ENCODE measurements around the gene PCDHB12.
"Not testable (repeated sequence)": the region's sequence is repeated elsewhere in the genome, so short reads cannot be mapped to it uniquely, and the experiment has no call there.

PCDHB12 gene

GRCh38 chr5:141199359-141200235 lies 8.9 kb upstream of the PCDHB12 start, which contains the start of gene PCDHB11:
PCDHB11 (plus strand) TSS chr5:141199627; CDS start chr5:141199775, 148 bp downstream.
- Histone ChIP-seq H2BK15ac (ENCODE audit: low read length) (no peak within 1 kb of the TSS), H3K9ac (ENCODE audit: low read depth, low read length, poor library complexity) (no peak within 1 kb of the TSS), H3K14ac (ENCODE audit: low read length) (no peak within 1 kb of the TSS), H3K27ac (replicated peaks; ENCODE audit: low read length) (no peak within 1 kb of the TSS), H3K23ac (ENCODE audit: low read depth, low read length, poor library complexity) (no peak within 1 kb of the TSS), H4K91ac (ENCODE audit: low read depth, low read length, poor library complexity) (no peak within 1 kb of the TSS), H3K27me3 (ENCODE audit: control insufficient read depth in 3 of 3, insufficient read depth in 3 of 3, low read depth in 1 of 3, low read length in 3 of 3) (peaks cover 0 to 2% (median 0%) of the 10 kb centered on the region in 3 experiments), H3K4me3 (ENCODE audit: low read length in 2 of 2) (peak within 1 kb of the TSS in 1 of 2 donors; percentile 34), H2BK12ac (ENCODE audit: low read length) (no peak within 1 kb of the TSS), H3K4me1 (ENCODE audit: control insufficient read depth in 2 of 2, insufficient read depth in 1 of 2, low read depth in 1 of 2, low read length in 2 of 2) (no peaks in the 10 kb centered on the region), H3K79me1 (ENCODE audit: low read depth, low read length) (no peaks in the 10 kb centered on the region), H3K36me3 (replicated peaks in 1 of 2; ENCODE audit: control insufficient read depth in 2 of 2, insufficient read depth in 2 of 2, low read length in 2 of 2) (no peaks in the 10 kb centered on the region), H2AK5ac (ENCODE audit: low read depth, low read length) (no peak within 1 kb of the TSS), H3K4ac (ENCODE audit: low read length) (no peak within 1 kb of the TSS), H3K9me3 (replicated peaks in 1 of 2; ENCODE audit: control insufficient read depth in 2 of 2, insufficient read depth in 1 of 2, low read depth in 1 of 2, low read length in 2 of 2) (peaks cover 7 to 35% of the 10 kb centered on the region in 2 donors), H2AFZ (ENCODE audit: low read length) (peak within 1 kb of the TSS; percentile 75), H2BK120ac (ENCODE audit: low read depth, low read length) (no peak within 1 kb of the TSS), H4K8ac (ENCODE audit: low read depth, low read length) (no peak within 1 kb of the TSS), H2BK5ac (ENCODE audit: low read length) (no peak within 1 kb of the TSS), H3K4me2 (ENCODE audit: insufficient read depth, low read length, poor library complexity, severe bottlenecking) (no peak within 1 kb of the TSS), H3K18ac (ENCODE audit: low read length) (no peak within 1 kb of the TSS)
- no CpG with 5 or more reads among the region's 21 CpGs for WGBS, 2 donors (ENCODE audit: extremely low coverage in 2 of 2, insufficient read length in 2 of 2, insufficient replicate concordance in 1 of 2)
- DNase-seq (ENCODE audit: low spot score): no peak

- H2BK120ac ChIP-seq (ENCODE audit: low read depth, low read length); H3K27me3 ChIP-seq (ENCODE audit: control insufficient read depth in 3 of 3, insufficient read depth in 3 of 3, low read depth in 1 of 3, low read length in 3 of 3); H2AFZ ChIP-seq (ENCODE audit: low read length); DNase-seq (ENCODE audit: low spot score); H3K18ac ChIP-seq (ENCODE audit: low read length); H4K8ac ChIP-seq (ENCODE audit: low read depth, low read length); H3K27ac ChIP-seq (replicated peaks; ENCODE audit: low read length); H3K36me3 ChIP-seq (replicated peaks in 1 of 2; ENCODE audit: control insufficient read depth in 2 of 2, insufficient read depth in 2 of 2, low read length in 2 of 2); H3K4ac ChIP-seq (ENCODE audit: low read length); H3K79me1 ChIP-seq (ENCODE audit: low read depth, low read length); H3K4me2 ChIP-seq (ENCODE audit: insufficient read depth, low read length, poor library complexity, severe bottlenecking); H2BK5ac ChIP-seq (ENCODE audit: low read length); H2BK12ac ChIP-seq (ENCODE audit: low read length); H3K14ac ChIP-seq (ENCODE audit: low read length); H3K23ac ChIP-seq (ENCODE audit: low read depth, low read length, poor library complexity); H2AK5ac ChIP-seq (ENCODE audit: low read depth, low read length); H3K4me3 ChIP-seq (ENCODE audit: low read length in 2 of 2); H3K4me1 ChIP-seq (ENCODE audit: control insufficient read depth in 2 of 2, insufficient read depth in 1 of 2, low read depth in 1 of 2, low read length in 2 of 2); H3K9ac ChIP-seq (ENCODE audit: low read depth, low read length, poor library complexity); H4K91ac ChIP-seq (ENCODE audit: low read depth, low read length, poor library complexity); H2BK15ac ChIP-seq (ENCODE audit: low read length): not testable (repeated sequence)
- H3K9me3 ChIP-seq (replicated peaks in 1 of 2; ENCODE audit: control insufficient read depth in 2 of 2, insufficient read depth in 1 of 2, low read depth in 1 of 2, low read length in 2 of 2): peaks cover 7 to 33% of the 10 kb centered on the region in 2 donors
- WGBS, 2 donors (ENCODE audit: extremely low coverage in 2 of 2, insufficient read length in 2 of 2, insufficient replicate concordance in 1 of 2): no CpG with 5 or more reads among the region's 38 CpGs
These were observed 7.4 kb upstream of the PCDHB12 start for GRCh38 chr5:141201126-141201525.

DNA sequence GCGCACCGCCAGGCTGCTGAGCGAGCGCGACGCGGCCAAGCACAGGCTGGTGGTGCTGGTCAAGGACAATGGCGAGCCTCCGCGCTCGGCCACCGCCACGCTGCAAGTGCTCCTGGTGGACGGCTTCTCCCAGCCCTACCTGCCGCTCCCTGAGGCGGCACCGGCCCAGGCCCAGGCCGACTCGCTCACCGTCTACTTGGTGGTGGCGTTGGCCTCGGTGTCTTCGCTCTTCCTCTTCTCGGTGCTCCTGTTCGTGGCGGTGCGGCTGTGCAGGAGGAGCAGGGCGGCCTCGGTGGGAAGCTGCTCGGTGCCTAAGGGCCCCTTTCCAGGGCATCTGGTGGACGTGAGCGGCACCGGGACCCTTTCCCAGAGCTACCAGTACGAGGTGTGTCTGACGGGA lies 6.9 kb upstream of the PCDHB12 start:
- not testable (repeated sequence) for H3K23ac ChIP-seq (ENCODE audit: low read depth, low read length, poor library complexity); DNase-seq (ENCODE audit: low spot score)
- peaks cover 7 to 31% of the 10 kb centered on the region in 2 donors for H3K9me3 ChIP-seq (replicated peaks in 1 of 2; ENCODE audit: control insufficient read depth in 2 of 2, insufficient read depth in 1 of 2, low read depth in 1 of 2, low read length in 2 of 2)

GRCh38 chr5:141210281-141210680 lies 1.8 kb downstream of the PCDHB12 start:
- not testable (repeated sequence) for H3K27ac ChIP-seq (replicated peaks; ENCODE audit: low read length); DNase-seq (ENCODE audit: low spot score); H3K27me3 ChIP-seq (ENCODE audit: control insufficient read depth in 3 of 3, insufficient read depth in 3 of 3, low read depth in 1 of 3, low read length in 3 of 3); H3K36me3 ChIP-seq (replicated peaks in 1 of 2; ENCODE audit: control insufficient read depth in 2 of 2, insufficient read depth in 2 of 2, low read length in 2 of 2); H2BK120ac ChIP-seq (ENCODE audit: low read depth, low read length); H2AK5ac ChIP-seq (ENCODE audit: low read depth, low read length); H4K91ac ChIP-seq (ENCODE audit: low read depth, low read length, poor library complexity); H3K9ac ChIP-seq (ENCODE audit: low read depth, low read length, poor library complexity); H4K8ac ChIP-seq (ENCODE audit: low read depth, low read length); H3K14ac ChIP-seq (ENCODE audit: low read length); H2BK5ac ChIP-seq (ENCODE audit: low read length); H3K4me1 ChIP-seq (ENCODE audit: control insufficient read depth in 2 of 2, insufficient read depth in 1 of 2, low read depth in 1 of 2, low read length in 2 of 2); H3K4ac ChIP-seq (ENCODE audit: low read length); H3K79me1 ChIP-seq (ENCODE audit: low read depth, low read length); H2AFZ ChIP-seq (ENCODE audit: low read length); H3K4me2 ChIP-seq (ENCODE audit: insufficient read depth, low read length, poor library complexity, severe bottlenecking); H3K23ac ChIP-seq (ENCODE audit: low read depth, low read length, poor library complexity); H2BK12ac ChIP-seq (ENCODE audit: low read length); H2BK15ac ChIP-seq (ENCODE audit: low read length); H3K4me3 ChIP-seq (ENCODE audit: low read length in 2 of 2); H3K18ac ChIP-seq (ENCODE audit: low read length)
- no CpG with 5 or more reads among the region's 39 CpGs for WGBS, 2 donors (ENCODE audit: extremely low coverage in 2 of 2, insufficient read length in 2 of 2, insufficient replicate concordance in 1 of 2)
- peaks cover 0 to 22% of the 10 kb centered on the region in 2 donors for H3K9me3 ChIP-seq (replicated peaks in 1 of 2; ENCODE audit: control insufficient read depth in 2 of 2, insufficient read depth in 1 of 2, low read depth in 1 of 2, low read length in 2 of 2)

More for the DNA sequence above, 6.9 kb upstream of the PCDHB12 start:
- H4K91ac ChIP-seq (ENCODE audit: low read depth, low read length, poor library complexity); H2BK15ac ChIP-seq (ENCODE audit: low read length); H2BK12ac ChIP-seq (ENCODE audit: low read length); H3K4me3 ChIP-seq (ENCODE audit: low read length in 2 of 2); H3K18ac ChIP-seq (ENCODE audit: low read length); H3K79me1 ChIP-seq (ENCODE audit: low read depth, low read length); H3K4me2 ChIP-seq (ENCODE audit: insufficient read depth, low read length, poor library complexity, severe bottlenecking); H2BK5ac ChIP-seq (ENCODE audit: low read length); H2AK5ac ChIP-seq (ENCODE audit: low read depth, low read length); H3K4me1 ChIP-seq (ENCODE audit: control insufficient read depth in 2 of 2, insufficient read depth in 1 of 2, low read depth in 1 of 2, low read length in 2 of 2); H3K4ac ChIP-seq (ENCODE audit: low read length); H2AFZ ChIP-seq (ENCODE audit: low read length); H4K8ac ChIP-seq (ENCODE audit: low read depth, low read length); H3K14ac ChIP-seq (ENCODE audit: low read length); H3K27me3 ChIP-seq (ENCODE audit: control insufficient read depth in 3 of 3, insufficient read depth in 3 of 3, low read depth in 1 of 3, low read length in 3 of 3); H2BK120ac ChIP-seq (ENCODE audit: low read depth, low read length); H3K9ac ChIP-seq (ENCODE audit: low read depth, low read length, poor library complexity); H3K36me3 ChIP-seq (replicated peaks in 1 of 2; ENCODE audit: control insufficient read depth in 2 of 2, insufficient read depth in 2 of 2, low read length in 2 of 2); H3K27ac ChIP-seq (replicated peaks; ENCODE audit: low read length): not testable (repeated sequence)
- no CpG with 5 or more reads among the region's 35 CpGs for WGBS, 2 donors (ENCODE audit: extremely low coverage in 2 of 2, insufficient read length in 2 of 2, insufficient replicate concordance in 1 of 2)

Measured in neuronal stem cell (in vitro differentiated cells).